ENCODE data around the gene KNDC1.

The KNDC1 gene

GRCh38 chr10:133237588-133238465 lies 77.8 kb downstream of the KNDC1 start, which contains the start of gene VENTX:
VENTX (plus strand) TSS chr10:133237855; CDS start chr10:133237915, 60 bp downstream.
- no peak for TF ChIP-seq CTCF (IDR thresholded peaks at IDR 0.05; ENCODE audit: borderline replicate concordance, insufficient read depth, low read depth, low read length)
- no peak within 1 kb of the TSS for H3K4me3 ChIP-seq (ENCODE audit: low read depth, low read length)

GRCh38 chr10:133238466-133238804 lies 78.4 kb downstream of the KNDC1 start:
- no peak overlapping the region for H3K4me3 ChIP-seq (ENCODE audit: low read depth, low read length)
- no peak for TF ChIP-seq CTCF (IDR thresholded peaks at IDR 0.05; ENCODE audit: borderline replicate concordance, insufficient read depth, low read depth, low read length)

- no peak for TF ChIP-seq CTCF (IDR thresholded peaks at IDR 0.05; ENCODE audit: borderline replicate concordance, insufficient read depth, low read depth, low read length)
- H3K4me3 ChIP-seq (ENCODE audit: low read depth, low read length): no peak overlapping the region
Observed at GRCh38 chr10:133239990-133240389, 80.0 kb downstream of the KNDC1 start.

- H3K4me3 ChIP-seq (ENCODE audit: low read depth, low read length): peak overlapping the region; percentile 6
- no peak for TF ChIP-seq CTCF (IDR thresholded peaks at IDR 0.05; ENCODE audit: borderline replicate concordance, insufficient read depth, low read depth, low read length)
Observed at GRCh38 chr10:133241501-133242205, 81.6 kb downstream of the KNDC1 start.

GRCh38 chr10:133242611-133243356 lies 82.8 kb downstream of the KNDC1 start:
- no peak overlapping the region for H3K4me3 ChIP-seq (ENCODE audit: low read depth, low read length)

GRCh38 chr10:133243593-133243992 lies 83.6 kb downstream of the KNDC1 start:
- no peak for TF ChIP-seq CTCF (IDR thresholded peaks at IDR 0.05; ENCODE audit: borderline replicate concordance, insufficient read depth, low read depth, low read length)
- no peak overlapping the region for H3K4me3 ChIP-seq (ENCODE audit: low read depth, low read length)

More at GRCh38 chr10:133242611-133243356, 82.8 kb downstream of the KNDC1 start:
- no peak for TF ChIP-seq CTCF (IDR thresholded peaks at IDR 0.05; ENCODE audit: borderline replicate concordance, insufficient read depth, low read depth, low read length)

Data from GM12875 (cell line).